VCaP (cell line): ENCODE measurements around the gene PGAP3.
"Not testable (repeated sequence)": the region's sequence is repeated elsewhere in the genome, so short reads cannot be mapped to it uniquely, and the experiment has no call there.

ENCODE experiments used
- H3K27ac ChIP-seq: fragments of 450-650 bp; 2 replicates; pipeline ENCODE4 v1.5.1; 2017
- TF ChIP-seq, protein P1 (sequence below): fragments of 450-650 bp; conservative IDR thresholded peaks from 2 replicates; pipeline ENCODE4 v1.5.1; 2017; ENCODE audit warnings: mild to moderate bottlenecking, moderate library complexity

Gene PGAP3

DNA sequence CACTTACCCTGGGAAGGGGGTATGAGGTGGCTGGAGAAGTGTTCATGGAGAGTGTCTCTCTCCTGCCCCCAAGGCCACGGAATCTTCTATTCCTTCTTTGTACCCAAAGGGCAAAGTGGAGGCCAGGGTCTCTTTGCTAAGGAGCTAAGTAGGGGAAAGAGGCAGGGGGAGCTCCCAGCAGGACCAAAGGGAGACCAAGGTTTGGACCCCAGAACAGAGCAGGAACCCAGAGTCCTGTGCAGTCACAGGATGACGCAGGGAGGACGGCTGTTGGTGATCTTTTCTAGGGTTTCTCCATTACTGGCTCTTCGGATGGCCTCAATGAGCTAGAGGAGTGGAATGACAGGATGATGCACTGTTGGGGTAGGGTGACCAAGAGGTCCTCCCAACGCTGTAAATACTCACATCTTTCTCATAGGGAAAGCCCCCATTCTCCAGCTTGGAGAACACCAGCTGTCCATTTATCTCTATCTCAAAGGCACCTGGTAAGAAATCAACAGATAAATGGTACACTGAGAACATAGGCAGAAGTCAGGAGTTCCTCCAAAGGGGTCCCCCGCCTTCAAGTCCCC lies 41.5 kb upstream of the PGAP3 start:
- H3K27ac ChIP-seq: peak overlapping the region; percentile 73; the same call in 1 of the 2 replicates
- TF ChIP-seq, protein P1, sequence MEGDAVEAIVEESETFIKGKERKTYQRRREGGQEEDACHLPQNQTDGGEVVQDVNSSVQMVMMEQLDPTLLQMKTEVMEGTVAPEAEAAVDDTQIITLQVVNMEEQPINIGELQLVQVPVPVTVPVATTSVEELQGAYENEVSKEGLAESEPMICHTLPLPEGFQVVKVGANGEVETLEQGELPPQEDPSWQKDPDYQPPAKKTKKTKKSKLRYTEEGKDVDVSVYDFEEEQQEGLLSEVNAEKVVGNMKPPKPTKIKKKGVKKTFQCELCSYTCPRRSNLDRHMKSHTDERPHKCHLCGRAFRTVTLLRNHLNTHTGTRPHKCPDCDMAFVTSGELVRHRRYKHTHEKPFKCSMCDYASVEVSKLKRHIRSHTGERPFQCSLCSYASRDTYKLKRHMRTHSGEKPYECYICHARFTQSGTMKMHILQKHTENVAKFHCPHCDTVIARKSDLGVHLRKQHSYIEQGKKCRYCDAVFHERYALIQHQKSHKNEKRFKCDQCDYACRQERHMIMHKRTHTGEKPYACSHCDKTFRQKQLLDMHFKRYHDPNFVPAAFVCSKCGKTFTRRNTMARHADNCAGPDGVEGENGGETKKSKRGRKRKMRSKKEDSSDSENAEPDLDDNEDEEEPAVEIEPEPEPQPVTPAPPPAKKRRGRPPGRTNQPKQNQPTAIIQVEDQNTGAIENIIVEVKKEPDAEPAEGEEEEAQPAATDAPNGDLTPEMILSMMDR: no peak

- TF ChIP-seq, protein P1: no peak
- H3K27ac ChIP-seq: no peak overlapping the region
These were observed 39.7 kb upstream of the PGAP3 start for GRCh38 chr17:39727556-39727955.

- TF ChIP-seq, protein P1: no peak
- H3K27ac ChIP-seq: no peak overlapping the region
These were observed 38.8 kb upstream of the PGAP3 start for GRCh38 chr17:39726617-39727016.

DNA sequence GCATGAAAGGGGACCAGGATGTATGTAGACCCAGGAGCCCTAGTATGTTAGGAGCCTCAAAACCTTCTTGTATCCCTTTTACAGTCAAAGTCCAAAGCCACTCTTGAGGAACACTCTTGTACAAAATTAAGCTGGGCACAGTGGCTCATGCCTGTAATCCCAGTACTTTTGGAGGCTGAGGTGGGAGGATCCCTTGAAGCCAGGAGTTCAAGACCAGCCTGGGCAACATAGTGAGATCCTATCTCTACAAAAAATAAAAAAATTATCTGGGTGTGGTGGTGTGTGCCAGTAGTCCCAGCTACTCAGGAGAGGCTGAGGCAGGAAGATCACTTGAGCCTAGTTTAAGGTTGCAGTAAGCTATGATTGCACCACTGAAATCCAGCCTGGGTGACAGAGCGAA lies 38.1 kb upstream of the PGAP3 start:
- not testable (repeated sequence) for H3K27ac ChIP-seq

DNA sequence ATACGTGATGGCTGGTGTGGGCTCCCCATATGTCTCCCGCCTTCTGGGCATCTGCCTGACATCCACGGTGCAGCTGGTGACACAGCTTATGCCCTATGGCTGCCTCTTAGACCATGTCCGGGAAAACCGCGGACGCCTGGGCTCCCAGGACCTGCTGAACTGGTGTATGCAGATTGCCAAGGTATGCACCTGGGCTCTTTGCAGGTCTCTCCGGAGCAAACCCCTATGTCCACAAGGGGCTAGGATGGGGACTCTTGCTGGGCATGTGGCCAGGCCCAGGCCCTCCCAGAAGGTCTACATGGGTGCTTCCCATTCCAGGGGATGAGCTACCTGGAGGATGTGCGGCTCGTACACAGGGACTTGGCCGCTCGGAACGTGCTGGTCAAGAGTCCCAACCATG lies 36.9 kb upstream of the PGAP3 start:
- H3K27ac ChIP-seq: no peak overlapping the region
- TF ChIP-seq, protein P1: no peak

DNA sequence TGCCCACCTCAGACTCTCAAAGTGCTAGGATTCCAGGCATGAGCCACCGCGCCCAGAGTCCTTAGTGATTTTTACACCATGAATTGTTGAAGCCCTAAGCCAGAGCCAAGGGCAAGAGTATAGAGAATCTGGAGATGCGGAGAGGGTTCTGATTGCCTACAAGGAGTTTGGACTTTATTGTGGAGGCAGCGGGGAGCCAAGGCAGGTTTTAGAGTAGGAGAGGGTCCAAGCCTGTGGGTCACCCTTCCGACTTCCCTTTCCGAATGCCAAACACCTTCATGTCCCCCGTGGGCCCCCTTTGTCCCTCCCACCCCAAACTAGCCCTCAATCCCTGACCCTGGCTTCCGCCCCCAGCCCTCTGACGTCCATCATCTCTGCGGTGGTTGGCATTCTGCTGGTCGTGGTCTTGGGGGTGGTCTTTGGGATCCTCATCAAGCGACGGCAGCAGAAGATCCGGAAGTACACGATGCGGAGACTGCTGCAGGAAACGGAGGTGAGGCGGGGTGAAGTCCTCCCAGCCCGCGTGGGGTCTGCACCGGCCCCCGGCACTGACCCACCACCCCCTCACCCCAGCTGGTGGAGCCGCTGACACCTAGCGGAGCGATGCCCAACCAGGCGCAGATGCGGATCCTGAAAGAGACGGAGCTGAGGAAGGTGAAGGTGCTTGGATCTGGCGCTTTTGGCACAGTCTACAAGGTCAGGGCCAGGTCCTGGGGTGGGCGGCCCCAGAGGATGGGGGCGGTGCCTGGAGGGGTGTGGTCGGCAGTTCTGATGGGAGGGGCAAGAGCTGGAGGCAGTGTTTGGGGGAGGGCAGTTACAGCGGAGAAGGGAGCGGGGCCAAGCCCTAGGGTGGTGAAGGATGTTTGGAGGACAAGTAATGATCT lies 35.4 kb upstream of the PGAP3 start:
- no peak overlapping the region for H3K27ac ChIP-seq
- TF ChIP-seq, protein P1: no peak

- TF ChIP-seq, protein P1: no peak
- no peak overlapping the region for H3K27ac ChIP-seq
These were observed 34.2 kb upstream of the PGAP3 start for GRCh38 chr17:39722104-39722503.
